SK-N-MC (cell line): Measurements from ENCODE around the gene OSTC.

Experiments
- EZH2 ChIP-seq: fragments of 200-600 bp; sonication (generic); IDR thresholded peaks from one replicate; pipeline ENCODE4 v1.6.1; 2017; ENCODE audit warnings: antibody characterized with exemption
- POLR2AphosphoS5 ChIP-seq: IDR thresholded peaks from 2 replicates; pipeline ENCODE4 v1.6.1; 2012; ENCODE audit warnings: mild to moderate bottlenecking, low read depth, low read length, borderline replicate concordance

DNA sequence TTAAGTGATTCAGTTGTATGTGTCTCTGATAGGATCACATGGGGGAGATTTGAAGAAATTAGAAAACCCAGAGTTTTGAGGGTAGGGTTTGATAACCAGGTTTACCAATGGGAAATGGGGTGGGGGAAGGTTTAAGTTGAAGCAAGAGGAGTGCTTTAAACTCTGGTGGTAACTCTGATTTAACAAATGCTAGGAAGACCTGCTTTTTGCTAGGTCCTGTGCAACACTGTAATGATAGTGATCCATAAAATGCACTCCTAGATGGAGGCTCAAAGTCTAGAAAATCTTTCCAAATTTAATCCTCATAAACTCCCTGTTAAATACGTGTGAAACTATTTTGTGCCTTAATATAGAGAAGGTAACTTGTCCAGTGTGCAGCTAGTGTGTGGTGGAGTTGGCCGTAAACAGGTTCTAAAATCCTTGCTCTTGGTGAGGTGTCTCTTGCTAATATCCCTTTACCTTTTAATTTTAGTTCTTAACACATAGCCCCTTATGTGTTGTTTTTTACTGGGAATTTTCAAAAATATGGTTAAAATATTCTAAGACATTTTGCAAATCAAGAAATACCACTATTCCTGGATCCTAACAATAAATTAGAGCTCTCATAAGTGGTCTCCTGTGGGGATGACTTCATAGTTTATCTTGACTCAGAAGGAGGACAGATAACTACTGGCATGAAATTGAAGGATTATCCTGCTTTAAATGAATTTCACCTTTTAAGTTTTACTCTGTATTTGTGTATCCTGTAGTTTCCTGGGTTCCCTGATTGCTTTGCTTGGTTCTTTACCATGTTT, 25.9 kb upstream of the OSTC start:
- TF ChIP-seq EZH2 (no peak), POLR2AphosphoS5 (no peak)
